KMS-11 (cell line): ENCODE results near the gene TBC1D32.

Experiments used
- H2AFZ ChIP-seq: fragments of 200-600 bp; sonication (generic); 2 replicates; pipeline ENCODE4 v1.6.1; 2016; ENCODE audit warnings: antibody characterized with exemption, mixed run types, low read depth
- H3K27ac ChIP-seq: fragments of 200-600 bp; sonication (generic); 2 replicates; pipeline ENCODE4 v1.6.1; 2016; ENCODE audit warnings: mild to moderate bottlenecking, mixed run types
- H3K27me3 ChIP-seq: fragments of 200-600 bp; sonication (generic); 2 replicates; pipeline ENCODE4 v1.6.1; 2017; ENCODE audit warnings: mild to moderate bottlenecking, low read depth, mixed run types, moderate library complexity; ENCODE audit not compliant: insufficient read depth
- H3K36me3 ChIP-seq: fragments of 200-600 bp; sonication (generic); 2 replicates; pipeline ENCODE4 v1.6.1; 2017; ENCODE audit warnings: mild to moderate bottlenecking, mixed run types; ENCODE audit not compliant: insufficient read depth
- H3K4me1 ChIP-seq: fragments of 200-600 bp; sonication (generic); 2 replicates; pipeline ENCODE4 v1.6.1; 2016; ENCODE audit warnings: mild to moderate bottlenecking, low read depth, mixed run types; ENCODE audit not compliant: poor library complexity, severe bottlenecking
- H3K4me2 ChIP-seq: fragments of 200-600 bp; sonication (generic); 2 replicates; pipeline ENCODE4 v1.7.0; 2016; ENCODE audit warnings: mild to moderate bottlenecking, mixed run types
- H3K4me3 ChIP-seq: fragments of 200-600 bp; sonication (generic); IDR thresholded peaks from 2 replicates; pipeline ENCODE4 v1.6.1; 2017; ENCODE audit warnings: low read depth, low read length, mixed read lengths; ENCODE audit not compliant: insufficient read depth
- H3K79me2 ChIP-seq: fragments of 200-600 bp; sonication (generic); 2 replicates; pipeline ENCODE4 v1.6.1; 2016; ENCODE audit warnings: low read depth, mixed run types; ENCODE audit not compliant: insufficient read depth
- H3K9ac ChIP-seq: fragments of 200-600 bp; sonication (generic); 2 replicates; pipeline ENCODE4 v1.6.1; 2016; ENCODE audit warnings: mild to moderate bottlenecking, mixed run types
- H4K20me1 ChIP-seq: fragments of 200-600 bp; sonication (generic); 2 replicates; pipeline ENCODE4 v1.6.1; 2016; ENCODE audit warnings: mild to moderate bottlenecking, mixed run types; ENCODE audit not compliant: insufficient read depth
- TF ChIP-seq, protein P1 (sequence below): fragments of 200-600 bp; sonication (generic); conservative IDR thresholded peaks from 2 replicates; pipeline ENCODE4 v1.6.1; 2017; ENCODE audit warnings: low read depth, mild to moderate bottlenecking, antibody characterized with exemption, low read length, moderate library complexity, mixed read lengths

The TBC1D32 gene

DNA sequence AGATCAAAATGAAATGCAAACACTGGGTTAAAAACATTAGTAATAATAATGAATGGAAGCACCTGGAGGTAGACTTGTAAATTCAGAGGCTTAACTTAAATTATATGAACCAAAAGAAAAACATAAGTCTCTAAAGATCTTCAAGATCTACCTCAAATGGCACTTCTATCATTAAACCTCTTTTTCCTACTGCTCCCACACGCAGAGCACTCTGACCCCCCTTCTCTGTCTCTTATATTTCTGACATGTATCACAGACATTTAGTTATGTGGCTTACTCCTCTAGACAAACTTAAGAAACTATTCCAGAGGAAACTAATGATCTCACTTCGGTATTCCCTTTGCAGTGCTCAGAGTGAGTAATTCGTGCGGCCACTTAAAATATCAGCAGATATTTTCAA lies 1.1 kb downstream of the TBC1D32 start:
- Histone ChIP-seq H3K36me3 (no peaks in the 10 kb centered on the region), H3K27me3 (no peaks in the 10 kb centered on the region), H2AFZ (no peak overlapping the region), H3K4me2 (no peak overlapping the region), H3K9ac (no peak overlapping the region), H4K20me1 (no peaks in the 10 kb centered on the region), H3K4me3 (no peak overlapping the region), H3K4me1 (peaks cover 4% of the 10 kb centered on the region), H3K27ac (no peak overlapping the region), H3K79me2 (no peaks in the 10 kb centered on the region)
- TF ChIP-seq, protein P1, sequence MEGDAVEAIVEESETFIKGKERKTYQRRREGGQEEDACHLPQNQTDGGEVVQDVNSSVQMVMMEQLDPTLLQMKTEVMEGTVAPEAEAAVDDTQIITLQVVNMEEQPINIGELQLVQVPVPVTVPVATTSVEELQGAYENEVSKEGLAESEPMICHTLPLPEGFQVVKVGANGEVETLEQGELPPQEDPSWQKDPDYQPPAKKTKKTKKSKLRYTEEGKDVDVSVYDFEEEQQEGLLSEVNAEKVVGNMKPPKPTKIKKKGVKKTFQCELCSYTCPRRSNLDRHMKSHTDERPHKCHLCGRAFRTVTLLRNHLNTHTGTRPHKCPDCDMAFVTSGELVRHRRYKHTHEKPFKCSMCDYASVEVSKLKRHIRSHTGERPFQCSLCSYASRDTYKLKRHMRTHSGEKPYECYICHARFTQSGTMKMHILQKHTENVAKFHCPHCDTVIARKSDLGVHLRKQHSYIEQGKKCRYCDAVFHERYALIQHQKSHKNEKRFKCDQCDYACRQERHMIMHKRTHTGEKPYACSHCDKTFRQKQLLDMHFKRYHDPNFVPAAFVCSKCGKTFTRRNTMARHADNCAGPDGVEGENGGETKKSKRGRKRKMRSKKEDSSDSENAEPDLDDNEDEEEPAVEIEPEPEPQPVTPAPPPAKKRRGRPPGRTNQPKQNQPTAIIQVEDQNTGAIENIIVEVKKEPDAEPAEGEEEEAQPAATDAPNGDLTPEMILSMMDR: no peak

DNA sequence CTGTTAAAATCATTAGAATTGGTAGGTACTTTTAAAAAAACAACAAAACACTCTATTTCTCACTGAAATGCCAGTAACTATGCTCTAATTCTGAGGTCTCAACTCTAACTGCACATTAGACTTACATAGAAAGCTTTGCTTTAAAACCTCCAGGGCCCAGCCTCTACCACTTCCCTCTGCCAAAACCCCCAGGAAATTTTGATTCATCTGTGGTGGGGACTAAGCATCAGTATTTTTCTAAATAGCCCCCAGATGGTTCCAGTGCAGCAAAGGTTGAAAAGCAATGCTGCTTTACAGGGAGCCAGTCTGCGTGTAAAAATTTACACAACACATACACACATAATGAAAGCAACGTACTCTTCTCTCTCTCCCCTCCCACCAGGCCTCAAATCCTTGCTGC lies 3.8 kb downstream of the TBC1D32 start:
- TF ChIP-seq, protein P1: no peak
- Histone ChIP-seq H3K27ac (no peak overlapping the region), H3K4me3 (no peak overlapping the region), H4K20me1 (no peaks in the 10 kb centered on the region), H3K79me2 (no peaks in the 10 kb centered on the region), H3K9ac (no peak overlapping the region), H3K27me3 (no peaks in the 10 kb centered on the region), H3K36me3 (no peaks in the 10 kb centered on the region), H3K4me2 (no peak overlapping the region), H3K4me1 (peaks cover 4% of the 10 kb centered on the region), H2AFZ (no peak overlapping the region)

DNA sequence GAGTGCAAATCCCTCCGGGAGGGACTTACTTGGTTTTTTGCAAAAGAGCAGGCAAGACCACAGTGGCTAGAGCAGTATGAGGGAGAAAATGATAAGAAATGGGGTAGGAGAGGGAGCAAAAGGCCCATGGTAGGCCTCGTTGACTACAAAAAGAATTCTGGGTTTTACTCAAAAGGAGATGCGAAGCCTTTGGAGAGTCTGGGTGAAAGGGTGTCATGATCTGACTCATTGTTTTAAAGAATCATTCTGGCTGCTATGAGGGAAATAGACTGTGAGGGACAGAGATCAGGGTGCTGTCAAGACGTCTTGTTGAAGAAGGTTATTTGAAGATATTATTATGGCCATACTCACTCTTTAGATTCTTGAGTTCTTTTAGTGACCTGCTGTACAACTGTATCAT lies 13.0 kb downstream of the TBC1D32 start:
- no peaks in the 10 kb centered on the region for H3K4me1 ChIP-seq
- TF ChIP-seq, protein P1: no peak
- no peak overlapping the region for H2AFZ ChIP-seq
- no peak overlapping the region for H3K27ac ChIP-seq
- H3K9ac ChIP-seq: no peak overlapping the region
- H3K4me3 ChIP-seq: no peak overlapping the region
- no peak overlapping the region for H3K4me2 ChIP-seq
- no peaks in the 10 kb centered on the region for H3K36me3 ChIP-seq
- H3K27me3 ChIP-seq: no peaks in the 10 kb centered on the region
- H4K20me1 ChIP-seq: no peaks in the 10 kb centered on the region
- H3K79me2 ChIP-seq: no peaks in the 10 kb centered on the region

DNA sequence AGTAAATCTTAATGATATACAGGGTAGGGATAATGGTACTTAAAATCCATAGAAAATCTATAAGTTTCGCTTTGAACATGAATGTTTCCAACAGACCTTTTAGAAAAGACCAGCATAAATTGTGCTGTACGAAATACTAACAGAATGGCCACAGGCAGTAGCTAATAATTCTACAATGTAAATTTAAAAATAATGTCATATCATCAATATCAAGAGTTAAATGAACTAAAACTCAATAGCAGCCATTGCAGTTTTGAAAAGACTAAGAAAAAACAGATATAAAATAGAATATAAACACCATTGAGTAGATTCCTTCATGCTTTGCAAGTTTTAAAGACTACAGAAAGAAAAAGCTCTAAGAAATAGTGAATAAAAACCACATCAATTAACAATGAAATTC lies 14.7 kb downstream of the TBC1D32 start:
- H3K4me3 ChIP-seq: no peak overlapping the region
- TF ChIP-seq, protein P1: no peak

More for the DNA sequence above, 14.7 kb downstream of the TBC1D32 start:
- Histone ChIP-seq H3K4me2 (no peak overlapping the region), H2AFZ (no peak overlapping the region), H3K9ac (no peak overlapping the region), H4K20me1 (no peaks in the 10 kb centered on the region), H3K79me2 (no peaks in the 10 kb centered on the region), H3K27me3 (no peaks in the 10 kb centered on the region), H3K4me1 (no peaks in the 10 kb centered on the region), H3K36me3 (no peaks in the 10 kb centered on the region), H3K27ac (no peak overlapping the region)
